ENCODE results near the gene NSUN5.
A peak's percentile ranks its signal among the peaks of the same experiment; 100 is the strongest.
"Not testable (repeated sequence)": the region's sequence is repeated elsewhere in the genome, so short reads cannot be mapped to it uniquely, and the experiment has no call there.

Gene NSUN5

GRCh38 chr7:73325424-73325823, 16.8 kb upstream of the NSUN5 start:
- not testable (repeated sequence) for ATAC-seq

- ATAC-seq, result peak; percentile 72 to 89
Observed at GRCh38 chr7:73324081-73324845, 15.6 kb upstream of the NSUN5 start.

- ATAC-seq, result not testable (repeated sequence)
Observed at GRCh38 chr7:73323434-73324080, 14.9 kb upstream of the NSUN5 start.

GRCh38 chr7:73320009-73320408, 11.4 kb upstream of the NSUN5 start:
- not testable (repeated sequence) for ATAC-seq

GRCh38 chr7:73319541-73319940, 10.9 kb upstream of the NSUN5 start:
- ATAC-seq, result not testable (repeated sequence)

- not testable (repeated sequence) for ATAC-seq
Observed at GRCh38 chr7:73318656-73319204, 10.1 kb upstream of the NSUN5 start.

- ATAC-seq, result no peak
Observed at GRCh38 chr7:73316521-73316920, 7.9 kb upstream of the NSUN5 start.

- ATAC-seq, result no peak
Observed at GRCh38 chr7:73314271-73314670, 5.6 kb upstream of the NSUN5 start.

- no peak for ATAC-seq
Observed at GRCh38 chr7:73313521-73313906, 4.9 kb upstream of the NSUN5 start.

- no peak for ATAC-seq
Observed at GRCh38 chr7:73312831-73313520, 4.3 kb upstream of the NSUN5 start.

- ATAC-seq, result not testable (repeated sequence)
Observed at GRCh38 chr7:73311421-73311820, 2.8 kb upstream of the NSUN5 start.

- ATAC-seq, result peak; percentile 31 to 45
Observed at GRCh38 chr7:73308074-73308664, 457 bp downstream of the NSUN5 start.

- ATAC-seq, result no peak
Observed at GRCh38 chr7:73307436-73307835, 1.2 kb downstream of the NSUN5 start.

- ATAC-seq, result not testable (repeated sequence)
Observed at GRCh38 chr7:73304612-73305387, 3.8 kb downstream of the NSUN5 start.

GRCh38 chr7:73304071-73304470, 4.6 kb downstream of the NSUN5 start:
- no peak for ATAC-seq

- ATAC-seq, result no peak
Observed at GRCh38 chr7:73303546-73303945, 5.1 kb downstream of the NSUN5 start.

- not testable (repeated sequence) for ATAC-seq
Observed at GRCh38 chr7:73302846-73303245, 5.8 kb downstream of the NSUN5 start.

GRCh38 chr7:73301108-73301507, 7.5 kb downstream of the NSUN5 start:
- not testable (repeated sequence) for ATAC-seq

- ATAC-seq, result not testable (repeated sequence)
Observed at GRCh38 chr7:73299812-73300211, 8.8 kb downstream of the NSUN5 start.

GRCh38 chr7:73297706-73298105, 10.9 kb downstream of the NSUN5 start:
- ATAC-seq, result not testable (repeated sequence)

GRCh38 chr7:73297235-73297634, 11.4 kb downstream of the NSUN5 start:
- not testable (repeated sequence) for ATAC-seq

- not testable (repeated sequence) for ATAC-seq
Observed at GRCh38 chr7:73277210-73277609, 31.4 kb downstream of the NSUN5 start.
